HG02759 (cell line): ENCODE measurements around the gene SURF1.
"Not testable (repeated sequence)": the region's sequence is repeated elsewhere in the genome, so short reads cannot be mapped to it uniquely, and the experiment has no call there.

Experiments used
- ATAC-seq: cut with Tn5 transposase; IDR thresholded peaks from one replicate; pipeline ENCODE4 v1.9.1; 2021; ENCODE audit warnings: mild to moderate bottlenecking, moderate library complexity; ENCODE audit not compliant: unreplicated experiment

The SURF1 gene

DNA sequence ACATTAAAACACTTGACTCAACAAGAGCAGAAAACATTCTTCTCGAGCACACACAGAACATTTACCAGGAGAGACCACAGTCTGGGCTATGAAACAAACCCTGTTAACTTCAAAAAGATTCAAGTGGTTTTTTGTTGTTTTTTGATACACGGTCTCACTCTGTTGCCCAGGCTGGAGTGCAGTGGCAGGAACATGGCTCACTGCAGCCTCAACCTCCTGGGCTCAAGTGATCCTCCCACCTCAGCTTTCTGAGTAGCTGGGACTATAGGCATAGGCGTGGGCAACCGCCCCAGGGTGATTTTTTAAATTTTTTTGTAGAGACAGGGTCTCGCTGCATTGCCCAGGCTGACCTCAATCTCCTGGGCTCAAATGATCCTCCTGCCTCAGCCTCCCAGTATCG, 29.3 kb downstream of the SURF1 start:
- not testable (repeated sequence) for ATAC-seq

DNA sequence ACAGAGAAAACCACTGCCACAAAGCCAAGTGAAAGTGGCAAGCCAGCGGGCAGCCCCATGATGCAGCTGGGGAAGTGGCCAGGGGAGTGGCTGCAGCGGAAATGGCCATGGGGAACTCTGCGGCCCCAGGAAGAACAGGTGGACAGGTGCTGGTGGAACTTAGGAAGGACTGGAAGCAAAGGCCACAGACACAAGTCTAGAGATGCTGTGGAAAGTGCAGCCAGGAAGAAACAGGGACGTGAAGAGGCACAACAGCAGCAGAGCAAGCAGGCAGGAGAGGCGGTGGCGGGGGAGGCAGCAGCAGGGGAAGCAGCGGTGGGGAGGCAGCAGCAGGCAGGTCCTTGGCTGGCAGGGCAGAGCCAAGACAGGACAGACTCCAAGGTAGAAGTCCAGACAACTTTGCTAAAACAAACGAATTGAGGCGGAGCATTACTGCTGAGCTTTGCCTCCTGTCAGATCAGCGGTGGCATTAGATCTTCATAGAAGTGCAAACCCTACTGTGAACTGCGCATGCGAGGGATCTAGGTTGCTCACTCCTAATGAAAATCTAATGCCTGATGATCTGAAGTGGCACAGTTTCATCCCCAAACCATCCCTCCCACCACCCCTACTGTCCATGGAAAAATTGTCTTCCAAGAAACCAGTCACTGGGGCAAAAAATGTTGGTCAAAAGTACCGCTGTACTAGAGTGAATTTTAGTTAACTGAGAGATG, 32.1 kb downstream of the SURF1 start:
- no peak for ATAC-seq

DNA sequence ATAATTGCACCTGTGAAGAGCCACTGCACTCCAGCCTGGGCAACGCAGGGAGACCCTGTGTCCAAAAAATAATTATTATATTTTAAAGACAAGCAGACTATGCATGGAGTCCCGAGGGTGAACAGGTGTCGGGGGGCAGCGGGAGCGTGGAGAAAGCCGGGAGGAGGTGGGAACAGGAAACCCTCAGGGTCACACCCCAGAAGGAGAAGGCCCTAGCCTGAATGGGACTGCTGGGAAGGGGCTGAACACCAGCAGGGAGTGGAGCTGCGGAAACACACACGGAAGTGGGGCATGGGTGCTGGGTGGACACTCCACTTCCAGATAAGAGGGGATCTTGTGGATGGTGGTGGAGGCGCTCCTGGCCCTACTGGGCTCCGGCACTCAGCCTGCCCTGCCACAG, 33.1 kb downstream of the SURF1 start:
- no peak for ATAC-seq

DNA sequence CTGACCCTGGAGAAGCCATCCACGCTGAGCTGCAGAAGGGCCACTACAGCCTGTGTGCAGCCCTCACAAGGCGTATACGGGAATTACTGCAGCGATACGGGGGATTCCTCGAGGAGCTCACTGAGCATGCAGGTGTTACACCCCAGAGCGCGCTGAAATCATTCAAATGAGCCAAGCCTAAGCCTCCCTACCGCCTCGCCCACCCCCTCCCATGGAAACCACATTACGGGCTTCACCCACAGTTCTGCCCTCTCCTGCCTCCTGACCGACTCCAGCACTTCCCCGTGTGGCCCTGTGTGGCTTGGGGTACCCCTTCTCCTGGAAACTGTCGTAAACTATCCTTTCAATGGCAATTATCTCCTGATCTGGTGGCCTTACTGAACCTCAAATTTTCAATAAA, 33.6 kb downstream of the SURF1 start:
- ATAC-seq: no peak

DNA sequence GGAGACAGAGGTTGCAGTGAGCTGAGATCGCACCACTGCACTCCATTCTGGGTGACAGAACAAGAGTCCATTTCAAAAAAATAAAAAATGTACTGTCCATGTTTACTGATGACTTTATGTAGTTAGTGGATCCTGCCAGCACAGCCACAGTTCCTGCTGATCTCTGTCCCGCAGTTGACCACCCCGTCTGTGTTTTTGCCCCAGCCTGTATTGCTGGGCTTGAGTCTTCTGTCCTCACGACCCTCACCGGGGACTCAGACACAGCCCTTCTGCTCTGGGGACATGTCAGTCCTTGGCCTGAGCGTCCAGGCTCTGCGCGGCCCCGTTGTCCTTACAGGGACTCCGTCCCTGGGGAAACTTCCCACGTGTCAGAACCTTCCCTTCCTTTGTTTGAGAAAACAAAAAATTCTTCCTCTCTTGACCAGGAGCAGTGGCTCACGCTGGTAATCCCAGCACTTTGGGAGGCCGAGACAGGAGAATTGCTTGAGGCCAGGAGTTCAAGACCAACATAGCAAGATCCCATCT, 34.8 kb downstream of the SURF1 start:
- no peak for ATAC-seq

DNA sequence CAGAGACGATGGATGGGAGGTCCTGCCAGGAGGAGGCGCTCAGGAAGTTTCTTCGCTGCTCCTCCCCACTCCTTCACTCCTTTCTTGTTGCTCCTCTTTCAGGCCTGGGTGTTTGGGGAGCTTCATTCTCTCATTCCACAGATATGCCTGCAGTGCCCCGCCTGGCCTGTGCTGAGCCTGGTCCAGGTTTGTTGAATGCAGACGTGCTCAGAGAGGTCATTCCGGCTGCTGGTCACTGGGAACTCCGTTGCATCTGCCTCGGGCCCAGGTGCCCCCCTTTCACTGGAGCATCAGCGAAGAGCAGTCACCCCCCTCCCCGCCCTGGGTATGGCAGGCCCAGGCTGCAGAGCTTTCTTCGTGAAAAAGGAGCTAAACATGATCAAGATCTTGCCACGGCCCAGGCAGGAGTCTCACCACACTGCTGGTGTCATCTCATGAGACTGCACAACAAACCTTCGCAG, 35.8 kb downstream of the SURF1 start:
- no peak for ATAC-seq

DNA sequence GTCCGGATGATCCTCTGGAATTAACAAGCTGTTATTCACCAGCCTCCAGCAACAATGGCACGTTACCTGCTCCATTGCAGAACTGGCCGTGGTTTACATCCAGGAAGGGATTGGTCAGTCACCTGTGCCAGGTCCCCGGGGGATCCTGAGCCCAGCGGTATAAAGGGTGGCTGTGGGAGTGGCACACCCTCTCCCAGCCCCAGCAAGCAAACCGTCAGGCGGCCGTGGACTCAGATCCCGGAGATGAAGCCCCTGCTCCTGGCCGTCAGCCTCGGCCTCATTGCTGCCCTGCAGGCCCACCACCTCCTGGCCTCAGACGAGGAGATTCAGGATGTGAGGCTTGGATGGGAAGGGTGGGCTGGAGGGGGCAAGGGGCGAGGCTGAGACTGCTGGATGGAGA, 38.7 kb downstream of the SURF1 start:
- not testable (repeated sequence) for ATAC-seq

DNA sequence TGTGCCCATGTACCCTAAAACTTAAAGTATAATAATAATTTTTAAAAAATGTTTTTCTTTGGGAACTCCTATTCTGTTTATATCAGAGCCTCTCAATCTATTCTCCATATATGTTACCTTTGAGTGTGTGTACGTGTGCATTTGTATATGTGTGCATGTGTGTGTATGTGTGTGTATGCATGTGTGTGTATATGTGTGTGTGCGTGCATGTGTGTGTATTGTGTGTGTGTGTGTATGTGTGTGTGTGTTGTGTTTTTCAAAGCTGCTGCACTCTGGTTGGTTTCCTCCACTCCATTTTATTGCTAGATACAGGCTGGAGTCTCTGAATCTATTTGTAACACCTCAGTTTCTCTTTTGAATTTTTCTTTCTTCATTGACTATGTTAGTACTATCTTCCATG, 40.3 kb downstream of the SURF1 start:
- no peak for ATAC-seq

DNA sequence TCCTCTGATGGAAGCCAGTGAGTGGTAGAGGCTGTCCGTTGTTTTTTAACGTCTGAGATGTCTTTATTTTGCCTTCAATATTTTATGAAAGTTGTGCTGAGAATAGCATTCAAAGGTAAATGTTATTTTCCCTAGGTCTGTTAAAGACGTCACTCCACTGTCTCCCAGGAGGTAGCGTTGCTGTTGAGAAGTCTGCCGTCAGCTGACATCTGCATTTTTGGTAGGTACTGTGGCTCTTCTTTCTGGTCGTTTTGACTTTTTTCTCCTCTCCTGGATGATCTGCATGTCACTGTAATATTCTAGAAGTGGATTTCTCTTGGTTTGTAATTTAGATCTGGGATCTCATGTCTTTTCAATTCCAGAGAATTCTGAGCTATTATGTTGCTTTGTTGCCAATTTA, 46.7 kb downstream of the SURF1 start:
- no peak for ATAC-seq

DNA sequence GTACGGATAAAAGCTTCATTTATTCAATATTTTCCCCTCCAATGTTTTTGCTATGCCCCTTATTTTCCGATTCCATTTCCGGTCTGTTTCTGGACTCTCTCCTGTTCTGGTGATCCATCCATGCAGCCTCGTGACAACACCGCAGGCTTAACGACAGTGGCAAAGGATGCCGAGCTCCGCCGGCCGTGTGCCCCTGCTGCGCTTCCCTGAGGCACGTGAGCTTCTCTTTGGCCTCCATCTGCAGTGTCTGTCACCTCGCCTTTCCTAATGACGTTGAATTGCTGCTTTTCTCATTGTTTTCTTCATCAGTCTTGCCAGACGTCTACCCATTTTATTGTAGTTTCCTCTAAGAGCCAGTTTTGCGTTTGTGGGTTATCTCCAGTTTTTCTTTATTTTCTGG, 49.0 kb downstream of the SURF1 start:
- no peak for ATAC-seq

DNA sequence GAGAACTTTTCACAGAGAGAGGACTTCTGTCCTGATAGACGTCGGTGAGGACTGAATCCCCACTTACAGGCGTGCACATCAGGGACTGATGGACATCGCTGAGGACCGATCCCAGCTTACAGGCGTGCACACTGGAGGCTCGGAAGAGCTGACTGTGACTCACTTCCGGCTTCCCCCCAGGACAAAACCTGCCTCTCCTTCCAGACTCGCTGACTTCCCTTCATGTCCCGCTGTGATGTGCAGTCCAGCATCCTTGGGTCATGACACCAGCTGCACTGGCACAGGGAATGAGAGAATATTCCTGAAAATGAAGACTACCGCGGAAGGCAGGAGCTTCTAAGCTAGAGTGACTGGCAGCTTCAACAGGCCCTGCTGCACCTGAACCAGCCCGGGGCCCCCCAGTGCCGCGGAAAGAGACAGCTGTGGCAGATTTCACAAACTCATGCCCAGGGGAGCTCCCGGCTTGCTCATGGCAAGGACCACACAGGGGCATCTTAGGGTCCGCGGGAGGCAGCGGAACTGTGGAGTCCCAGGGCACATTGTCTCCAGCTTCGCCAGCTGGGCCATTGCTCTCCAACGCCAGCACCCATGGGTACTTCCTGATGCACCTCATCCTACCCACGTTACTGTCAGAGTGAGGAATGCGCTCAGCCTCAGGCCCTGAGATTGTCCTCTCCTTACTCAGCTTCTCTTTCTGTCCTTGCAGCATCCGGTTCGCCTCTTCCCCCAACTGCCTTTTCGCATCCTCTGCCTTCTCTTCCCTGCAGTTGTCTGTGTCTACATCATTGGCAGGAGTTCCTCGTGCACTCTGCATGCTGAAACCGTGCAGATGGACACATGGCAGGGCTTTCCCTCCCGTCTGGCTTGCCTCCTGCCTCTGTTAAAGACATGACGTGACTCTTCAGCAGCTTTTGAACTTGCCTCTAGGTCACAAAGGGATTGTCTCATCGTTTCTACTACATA, 49.8 kb downstream of the SURF1 start:
- ATAC-seq: no peak

DNA sequence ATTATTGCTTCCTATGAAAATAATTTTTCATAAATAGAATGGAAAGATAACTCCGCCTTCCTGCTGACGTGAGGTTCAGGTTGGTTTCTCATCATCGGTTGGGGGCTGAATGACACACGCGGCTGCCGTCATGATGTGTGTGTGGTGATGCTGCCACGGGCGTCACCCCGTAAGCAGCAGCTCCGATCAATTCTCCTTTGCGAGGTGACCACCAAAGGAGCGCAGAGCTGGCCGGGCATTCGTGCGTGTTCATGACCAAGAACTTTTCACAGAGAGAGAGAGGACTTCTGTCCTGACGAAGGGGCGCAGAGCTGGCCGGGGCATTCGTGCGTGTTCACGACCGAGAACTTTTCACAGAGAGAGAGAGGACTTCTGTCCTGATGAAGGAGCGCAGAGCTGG, 50.6 kb downstream of the SURF1 start:
- no peak for ATAC-seq

DNA sequence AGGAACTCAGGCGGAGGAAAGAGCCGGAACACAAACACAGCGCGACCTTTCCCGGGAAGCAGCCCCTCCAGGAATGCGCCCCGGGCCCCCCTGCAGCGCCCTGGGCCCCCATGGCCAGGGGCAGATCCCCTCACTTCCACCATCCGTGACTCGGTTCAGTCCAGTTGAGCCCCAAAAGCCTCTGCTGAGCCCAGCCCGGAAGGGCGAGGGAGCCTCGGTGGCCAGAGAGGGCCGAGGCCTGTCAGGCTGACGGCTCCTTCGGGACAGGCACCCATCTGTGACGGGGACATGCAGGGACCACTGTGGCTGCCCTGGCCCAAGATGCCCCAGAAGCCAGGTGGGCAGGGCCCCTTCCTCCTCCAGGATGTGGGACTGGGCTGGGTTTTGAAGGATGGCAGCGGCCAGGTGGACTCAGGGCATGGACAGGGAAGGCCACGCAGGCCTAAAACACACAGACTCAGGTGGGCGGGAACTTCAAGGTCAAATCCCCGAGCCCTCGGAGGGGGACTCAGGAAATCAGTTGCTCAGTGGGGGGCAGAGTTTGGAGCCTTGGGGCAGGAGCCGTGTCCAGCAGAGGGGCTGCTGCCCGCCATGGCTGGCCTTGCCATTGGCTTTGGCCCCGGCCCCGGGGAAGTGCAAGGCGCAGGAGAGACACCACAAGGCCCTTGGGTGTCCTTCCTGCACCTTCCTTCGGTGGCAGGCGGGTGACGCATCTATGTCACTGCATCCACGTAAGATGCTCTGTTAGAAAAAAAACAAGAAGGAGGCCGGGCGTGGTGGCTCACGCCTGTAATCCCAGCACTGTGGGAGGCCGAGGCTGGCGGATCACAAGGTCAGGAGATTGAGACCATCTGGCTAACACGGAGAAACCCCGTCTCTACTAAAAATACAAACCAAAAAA, 51.6 kb downstream of the SURF1 start:
- ATAC-seq: no peak

DNA sequence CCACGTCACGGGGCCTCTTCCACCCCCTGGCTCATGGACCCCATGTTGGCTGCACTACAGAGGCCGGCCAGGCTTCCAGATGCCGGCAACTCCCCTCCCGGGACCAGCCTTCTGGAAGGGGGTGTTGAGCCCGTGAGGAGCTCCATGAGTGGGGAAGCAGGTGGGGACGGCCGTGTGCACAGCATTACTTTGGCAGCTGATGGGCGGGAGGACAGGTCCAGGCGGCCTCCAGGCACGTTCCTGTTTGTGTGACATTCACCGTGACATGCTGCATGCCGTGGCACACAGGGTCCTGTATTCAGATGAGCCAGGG, 52.2 kb downstream of the SURF1 start:
- no peak for ATAC-seq

DNA sequence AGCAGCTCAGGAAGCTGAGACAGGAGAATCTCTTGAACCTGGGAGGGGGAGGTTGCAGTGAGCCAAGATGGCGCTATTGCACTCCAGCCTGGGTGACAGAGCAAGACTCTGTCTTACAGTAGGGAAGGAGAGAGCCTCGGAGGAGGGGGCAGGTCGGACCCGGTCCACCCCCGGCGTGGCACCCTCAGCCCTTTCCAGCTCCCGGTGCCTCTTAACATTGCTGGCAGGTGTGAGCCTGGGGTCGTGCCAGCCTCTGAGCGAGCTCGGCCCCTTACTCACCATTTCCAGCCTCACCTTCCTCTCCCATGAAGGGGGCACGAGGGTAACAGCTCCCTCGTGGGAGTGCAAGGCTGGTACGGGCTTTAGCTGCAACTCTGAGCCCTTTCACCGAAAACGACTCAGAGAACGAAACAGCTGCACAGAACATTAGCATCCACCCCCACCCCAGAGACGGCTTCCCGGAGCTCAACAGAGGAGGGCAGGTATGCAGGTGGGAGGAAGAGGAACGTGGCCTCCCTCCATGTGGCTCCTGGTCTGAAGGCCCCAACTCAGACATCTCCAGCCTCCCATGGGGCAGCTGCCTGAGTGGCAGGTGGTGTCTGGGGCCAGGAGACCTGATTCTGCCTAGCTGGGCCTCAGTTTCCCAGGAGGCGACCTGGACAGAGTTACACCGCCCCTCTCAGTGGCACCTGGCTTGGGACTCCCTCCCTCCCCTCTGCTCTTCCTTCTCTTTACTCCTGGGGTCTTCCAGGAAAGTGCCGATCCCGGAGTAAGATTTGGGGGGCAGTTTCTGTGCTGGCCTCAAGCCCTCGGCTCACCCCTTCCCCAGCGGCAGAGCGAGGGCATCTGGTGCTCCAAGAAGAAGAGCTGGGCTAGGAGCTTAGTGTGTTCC, 52.8 kb downstream of the SURF1 start:
- ATAC-seq: no peak
